Measurements from ENCODE around the gene STH.
"Not testable (repeated sequence)": the region's sequence is repeated elsewhere in the genome, so short reads cannot be mapped to it uniquely, and the experiment has no call there.

The STH gene, protein sequence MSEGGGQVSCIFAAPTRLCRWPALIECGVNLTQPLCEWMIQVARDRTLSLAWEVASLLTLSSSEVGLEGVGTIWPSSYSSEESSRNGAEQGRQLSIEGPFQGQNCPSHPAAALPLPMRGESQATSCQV

DNA sequence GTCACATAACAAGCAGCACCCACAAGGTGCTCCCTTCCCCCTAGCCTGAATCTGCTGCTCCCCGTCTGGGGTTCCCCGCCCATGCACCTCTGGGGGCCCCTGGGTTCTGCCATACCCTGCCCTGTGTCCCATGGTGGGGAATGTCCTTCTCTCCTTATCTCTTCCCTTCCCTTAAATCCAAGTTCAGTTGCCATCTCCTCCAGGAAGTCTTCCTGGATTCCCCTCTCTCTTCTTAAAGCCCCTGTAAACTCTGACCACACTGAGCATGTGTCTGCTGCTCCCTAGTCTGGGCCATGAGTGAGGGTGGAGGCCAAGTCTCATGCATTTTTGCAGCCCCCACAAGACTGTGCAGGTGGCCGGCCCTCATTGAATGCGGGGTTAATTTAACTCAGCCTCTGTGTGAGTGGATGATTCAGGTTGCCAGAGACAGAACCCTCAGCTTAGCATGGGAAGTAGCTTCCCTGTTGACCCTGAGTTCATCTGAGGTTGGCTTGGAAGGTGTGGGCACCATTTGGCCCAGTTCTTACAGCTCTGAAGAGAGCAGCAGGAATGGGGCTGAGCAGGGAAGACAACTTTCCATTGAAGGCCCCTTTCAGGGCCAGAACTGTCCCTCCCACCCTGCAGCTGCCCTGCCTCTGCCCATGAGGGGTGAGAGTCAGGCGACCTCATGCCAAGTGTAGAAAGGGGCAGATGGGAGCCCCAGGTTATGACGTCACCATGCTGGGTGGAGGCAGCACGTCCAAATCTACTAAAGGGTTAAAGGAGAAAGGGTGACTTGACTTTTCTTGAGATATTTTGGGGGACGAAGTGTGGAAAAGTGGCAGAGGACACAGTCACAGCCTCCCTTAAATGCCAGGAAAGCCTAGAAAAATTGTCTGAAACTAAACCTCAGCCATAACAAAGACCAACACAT lies at the start of gene STH:
Gene STH (plus strand): TSS at position 264 of the 913 bp plus-strand sequence. CDS start 30 bp downstream, at position 294.
- DNase-seq (ENCODE audit: low read depth in 2 of 2) = no peak

DNA sequence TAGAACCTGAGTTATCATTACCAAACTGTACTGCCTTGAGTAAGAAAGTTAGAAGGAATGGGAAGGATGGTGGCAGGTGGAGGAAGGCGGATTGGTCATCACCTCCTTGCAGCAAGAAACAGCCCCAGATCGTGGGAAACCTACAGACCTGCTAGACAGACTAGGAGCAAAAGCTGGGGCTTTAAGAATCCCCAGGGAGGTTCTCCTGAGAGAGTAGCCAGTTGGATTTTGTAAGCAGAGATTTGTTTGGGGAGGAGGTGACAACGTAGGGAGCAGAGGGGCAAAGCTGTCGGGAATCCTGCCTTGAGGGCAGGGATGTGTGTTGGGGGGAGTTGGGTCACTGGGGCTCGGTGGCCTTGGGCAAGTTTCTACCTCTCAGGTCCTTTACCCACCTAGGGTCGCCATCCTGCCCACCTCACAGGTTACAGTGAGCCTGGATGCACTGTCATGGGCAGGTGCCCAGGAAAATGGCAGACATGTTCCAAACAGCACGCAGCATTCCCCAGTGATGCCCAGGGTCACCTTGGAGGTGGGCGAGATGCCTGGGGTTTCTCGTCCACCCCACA lies 49.2 kb upstream of the STH start:
- no peak for DNase-seq (ENCODE audit: low read depth in 2 of 2)

DNA sequence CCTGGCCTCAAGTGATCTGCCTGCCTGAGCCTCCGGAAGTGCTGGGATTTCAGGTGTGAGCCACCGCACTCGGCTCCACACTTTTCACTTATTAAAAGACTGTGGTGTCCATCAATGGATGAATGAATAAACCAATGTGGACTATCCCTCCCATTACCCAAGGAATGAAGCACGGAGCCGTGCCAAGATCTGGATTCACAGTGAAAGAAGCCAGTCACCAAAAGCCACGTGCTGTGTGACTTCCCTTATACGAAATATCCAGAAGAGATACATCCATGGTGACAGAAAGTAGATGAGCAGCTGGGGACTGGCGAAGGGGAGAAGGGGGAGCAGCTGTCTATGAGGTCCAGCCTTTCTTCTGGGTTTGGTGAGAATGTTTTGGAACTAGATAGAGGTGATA lies 48.2 kb upstream of the STH start:
- DNase-seq (ENCODE audit: low read depth in 2 of 2) = no peak

DNA sequence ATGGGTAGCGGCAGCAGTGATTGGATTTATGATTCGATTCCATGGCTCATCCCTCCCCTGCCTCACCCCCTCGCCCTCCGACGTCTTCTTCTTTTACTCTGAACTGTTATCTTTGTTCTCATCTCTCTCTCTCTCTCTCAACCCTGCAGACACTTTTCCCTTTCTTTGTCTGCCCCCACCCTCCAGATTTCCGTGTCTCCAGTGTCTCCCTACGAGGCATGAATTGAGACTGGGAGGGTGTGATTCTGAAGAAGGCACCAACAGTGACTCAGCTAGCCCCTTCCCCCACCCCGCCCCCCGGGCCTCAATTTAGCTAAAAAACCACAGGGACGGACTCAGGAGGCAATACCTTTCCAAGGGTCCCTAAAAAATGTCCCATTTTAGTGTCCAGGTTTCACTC lies 47.6 kb upstream of the STH start:
- no peak for DNase-seq (ENCODE audit: low read depth in 2 of 2)

GRCh38 chr17:45951941-45952340 lies 47.1 kb upstream of the STH start:
- no peak for DNase-seq (ENCODE audit: low read depth in 2 of 2)

DNA sequence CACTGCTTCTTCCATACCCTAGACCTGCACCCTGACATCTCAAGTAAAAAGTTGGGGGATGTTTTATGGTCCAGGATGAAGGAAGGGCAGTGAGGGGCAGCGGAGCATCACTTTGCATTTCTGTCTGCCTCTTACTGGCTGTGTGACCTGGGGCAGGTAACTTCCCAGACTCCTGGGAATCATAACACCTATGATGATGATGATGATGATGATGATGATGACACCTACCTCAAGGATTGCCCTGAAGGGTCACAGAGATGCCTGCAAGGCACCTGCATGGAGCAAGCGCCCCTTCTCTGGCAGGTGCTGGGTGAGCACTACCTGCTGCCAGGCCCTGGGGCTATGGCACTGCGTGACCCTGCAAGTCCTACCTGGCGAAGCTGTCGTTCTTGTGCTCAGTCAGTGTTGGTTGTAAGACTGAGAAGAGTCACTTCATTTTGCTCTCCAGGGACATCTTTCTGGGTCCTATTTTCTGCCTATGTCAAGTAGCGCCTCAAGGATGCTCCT lies 46.2 kb upstream of the STH start:
- no peak for DNase-seq (ENCODE audit: low read depth in 2 of 2)

GRCh38 chr17:45953561-45953960 lies 45.5 kb upstream of the STH start:
- DNase-seq (ENCODE audit: low read depth in 2 of 2) = no peak

DNA sequence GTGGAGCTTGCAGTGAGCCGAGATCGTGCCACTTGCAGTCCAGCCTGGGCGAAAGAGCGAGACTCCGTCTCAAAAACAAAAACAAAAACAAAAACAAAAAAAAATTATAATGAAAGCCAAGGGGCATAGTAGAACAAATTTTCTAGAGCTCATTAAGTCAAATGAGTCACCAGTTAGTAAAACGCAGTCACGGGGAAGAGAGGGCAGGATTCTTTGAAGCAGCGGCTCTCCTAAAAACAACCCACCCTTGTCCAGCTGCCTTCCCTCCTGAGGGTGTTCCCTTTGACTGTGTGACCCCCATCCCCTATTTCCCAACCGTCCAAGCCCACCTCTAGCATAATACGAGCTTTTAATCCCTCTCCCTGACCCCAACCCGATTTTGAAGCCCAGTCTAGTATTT lies 44.1 kb upstream of the STH start:
- no peak for DNase-seq (ENCODE audit: low read depth in 2 of 2)

DNA sequence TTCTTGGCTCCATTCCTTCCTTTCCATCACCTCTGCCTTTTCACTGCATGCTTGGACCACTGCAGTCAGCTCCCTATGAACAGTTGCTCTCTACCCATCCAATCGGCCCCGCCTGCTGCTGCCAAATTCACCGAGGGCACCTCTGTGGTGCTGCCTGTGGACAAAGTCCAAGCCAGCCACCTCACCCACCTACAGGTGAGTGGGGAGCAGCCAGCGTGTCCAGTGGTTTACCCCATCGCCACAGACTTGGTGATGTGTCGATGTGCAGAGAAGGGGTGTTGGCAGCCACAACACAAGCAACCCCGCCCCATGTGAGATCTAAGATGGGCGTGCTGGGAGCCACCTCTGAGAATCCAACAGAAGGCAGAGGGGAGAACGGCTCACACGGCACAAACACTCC lies 43.7 kb upstream of the STH start:
- DNase-seq (ENCODE audit: low read depth in 2 of 2) = no peak

GRCh38 chr17:45956090-45956489 lies 43.0 kb upstream of the STH start:
- no peak for DNase-seq (ENCODE audit: low read depth in 2 of 2)

- not testable (repeated sequence) for DNase-seq (ENCODE audit: low read depth in 2 of 2)
These were observed 42.3 kb upstream of the STH start for GRCh38 chr17:45956746-45957145.

- no peak for DNase-seq (ENCODE audit: low read depth in 2 of 2)
These were observed 40.7 kb upstream of the STH start for GRCh38 chr17:45958307-45958706.

- no peak for DNase-seq (ENCODE audit: low read depth in 2 of 2)
These were observed 39.9 kb upstream of the STH start for GRCh38 chr17:45958994-45959665.

DNA sequence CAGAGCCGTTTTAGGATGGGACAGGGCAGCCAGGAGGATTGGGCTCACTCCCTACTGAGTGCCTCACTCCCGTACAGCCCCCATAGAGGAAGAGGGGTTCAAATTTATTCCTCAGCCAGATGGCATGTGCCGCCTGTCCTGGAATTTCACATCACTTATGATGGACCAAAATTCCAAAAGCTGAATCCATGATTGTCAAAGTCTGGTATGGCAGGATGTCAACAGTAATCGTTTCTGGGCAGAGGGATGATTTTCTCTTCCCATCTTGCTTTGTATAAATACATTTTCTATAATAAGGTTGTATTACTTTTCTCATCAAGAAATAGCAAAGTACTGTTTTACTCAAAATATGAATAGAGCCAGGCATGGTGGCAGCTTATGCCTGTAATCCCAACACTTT lies 38.7 kb upstream of the STH start:
- DNase-seq (ENCODE audit: low read depth in 2 of 2) = no peak

DNA sequence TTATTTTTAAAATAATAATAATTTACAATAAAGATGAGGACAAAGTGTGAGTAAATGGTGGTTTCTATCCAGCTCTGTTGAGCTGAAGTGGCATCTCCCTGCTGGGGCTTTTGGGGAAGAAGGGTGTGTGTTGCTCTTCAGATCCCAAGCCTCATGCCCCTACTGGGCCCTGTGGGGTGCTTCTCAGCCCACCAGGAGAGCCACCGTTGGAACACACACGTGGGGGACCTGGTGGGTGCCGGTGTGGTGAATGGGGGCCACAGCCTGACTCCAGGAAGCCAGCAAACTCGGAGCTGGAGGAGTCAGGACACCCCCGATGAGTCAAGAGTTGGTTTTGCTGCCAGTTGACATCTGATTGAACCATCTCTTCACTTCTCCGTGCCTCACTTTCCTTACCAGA lies 37.8 kb upstream of the STH start:
- DNase-seq (ENCODE audit: low read depth in 2 of 2) = no peak

GRCh38 chr17:45962221-45962972 lies 36.7 kb upstream of the STH start:
- no peak for DNase-seq (ENCODE audit: low read depth in 2 of 2)

- DNase-seq (ENCODE audit: low read depth in 2 of 2) = no peak
These were observed 35.8 kb upstream of the STH start for GRCh38 chr17:45963283-45963682.

DNA sequence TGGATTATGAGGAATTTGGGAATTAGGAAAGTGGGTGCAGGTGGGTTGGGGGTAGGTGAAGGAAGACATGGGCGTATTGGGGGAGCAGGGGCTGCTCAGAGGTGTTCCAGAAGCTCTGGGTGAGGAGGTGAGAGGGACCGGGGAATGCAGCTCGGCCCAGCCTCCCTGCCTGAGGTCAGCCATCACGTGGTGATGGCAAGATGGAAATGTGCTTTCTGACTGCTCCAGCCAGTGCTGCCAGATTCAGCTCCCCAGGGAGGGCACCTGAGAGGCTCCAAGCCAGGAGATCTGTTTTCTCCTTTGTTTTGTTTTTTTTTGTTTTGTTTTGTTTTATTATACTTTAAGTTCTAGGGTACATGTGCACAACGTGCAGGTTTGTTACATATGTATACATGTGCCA lies 35.2 kb upstream of the STH start:
- no peak for DNase-seq (ENCODE audit: low read depth in 2 of 2)

GRCh38 chr17:45964634-45965033 lies 34.4 kb upstream of the STH start:
- no peak for DNase-seq (ENCODE audit: low read depth in 2 of 2)

DNA sequence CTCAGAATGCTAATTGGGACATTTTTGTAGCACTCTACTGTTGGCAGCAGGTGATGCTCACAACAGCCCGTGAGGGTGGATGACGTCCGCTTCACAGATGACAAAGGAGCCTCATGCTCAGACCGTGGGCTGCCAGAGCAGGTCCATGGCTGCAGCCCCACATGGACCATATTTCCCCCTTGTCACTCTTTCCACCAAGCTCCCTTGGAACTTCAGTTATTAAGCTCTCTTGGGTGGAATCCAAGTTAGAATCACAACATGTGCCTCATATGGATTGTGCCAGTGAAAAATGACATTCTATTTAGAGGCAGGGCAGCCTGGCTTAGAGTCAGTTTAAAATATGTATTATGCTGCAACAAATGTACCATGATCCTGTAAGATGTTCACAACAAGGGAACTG lies 33.2 kb upstream of the STH start:
- no peak for DNase-seq (ENCODE audit: low read depth in 2 of 2)

- no peak for DNase-seq (ENCODE audit: low read depth in 2 of 2)
These were observed 32.3 kb upstream of the STH start for GRCh38 chr17:45966606-45967280.
